ENCODE measurements around the gene BBIP1. TPM values are rescaled to one million over a fixed set of nuclear protein-coding genes. Genes with fewer than 3 reads are reported as not detected.

Gene BBIP1
- total and polyA plus RNA-seq, 2 donors (not counting 3 experiments of a cell fraction or from before 2014, with no cell fraction given): 9.9 to 32.8 TPM

DNA sequence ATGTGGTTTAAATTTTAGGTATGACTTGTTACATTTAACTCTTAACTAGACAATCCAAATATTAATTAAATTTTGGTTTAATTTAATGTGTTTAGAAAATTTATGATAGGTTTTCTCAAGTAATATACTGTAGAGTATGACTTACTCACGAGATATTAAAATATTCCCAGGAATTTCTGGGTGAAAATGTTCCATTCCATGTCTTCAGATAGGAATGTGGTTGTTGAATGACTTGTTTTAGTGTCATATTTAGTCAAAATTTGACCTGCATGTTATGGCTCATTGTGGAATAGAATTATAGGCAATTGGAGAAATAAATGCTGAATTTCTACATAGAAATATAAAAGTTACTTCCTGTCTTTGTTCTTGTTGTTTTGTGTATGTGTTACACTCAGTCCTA, 47.2 kb upstream of the BBIP1 start:
- no peak overlapping the region for H3K27ac ChIP-seq (ENCODE audit: insufficient read depth, low read depth, low read length)
- H3K36me3 ChIP-seq (ENCODE audit: control insufficient read depth in 2 of 2, extremely low read depth in 1 of 2, insufficient read depth in 2 of 2, low read length in 2 of 2): no peaks in the 10 kb centered on the region
- CTCF ChIA-PET: interaction anchor here (1.2 kb wide), 1 partner anchor 9 kb away, joined by 5 read pairs; no protein-coding TSS in a partner anchor
- no peak overlapping the region for H2AFZ ChIP-seq (ENCODE audit: low read depth, low read length)
- H3K9me1 ChIP-seq (replicated peaks; ENCODE audit: control insufficient read depth, extremely low read depth, insufficient read depth, low read length): no peaks in the 10 kb centered on the region
- H3K9ac ChIP-seq (replicated peaks; ENCODE audit: extremely low read depth, insufficient read depth, low read length): no peak overlapping the region
- H3K79me2 ChIP-seq (ENCODE audit: control insufficient read depth, insufficient read depth, low read length): peaks cover 66% of the 10 kb centered on the region
- H4K20me1 ChIP-seq (replicated peaks; ENCODE audit: control insufficient read depth, extremely low read depth, insufficient read depth, low read length): peaks cover 5% of the 10 kb centered on the region
- FAIRE-seq: no peak
- intact Hi-C loops (cut with micrococcal nuclease): no loop called here
- dilution Hi-C loops (cut with MboI; ENCODE audit: extremely low pct_ligation_motif_present, low sequenced_read_pairs): no loop called here
- peak overlapping the region; percentile 36 for H3K4me2 ChIP-seq (ENCODE audit: insufficient read depth, low read length)
- peaks cover 7% of the 10 kb centered on the region for H3K4me1 ChIP-seq (ENCODE audit: control insufficient read depth, extremely low read depth, insufficient read depth, low read length)
- peak; percentile 8 for DNase-seq (ENCODE audit: low read depth, low spot score)
- no peaks in the 10 kb centered on the region for H3K9me3 ChIP-seq (replicated peaks; ENCODE audit: control insufficient read depth, insufficient read depth, low read length)
- TF ChIP-seq JUN (IDR thresholded peaks at IDR 0.05; ENCODE audit: borderline replicate concordance, insufficient read depth, insufficient read length, low read depth): no peak
- TF ChIP-seq, protein P1, sequence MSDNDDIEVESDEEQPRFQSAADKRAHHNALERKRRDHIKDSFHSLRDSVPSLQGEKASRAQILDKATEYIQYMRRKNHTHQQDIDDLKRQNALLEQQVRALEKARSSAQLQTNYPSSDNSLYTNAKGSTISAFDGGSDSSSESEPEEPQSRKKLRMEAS (IDR thresholded peaks at IDR 0.05; ENCODE audit: insufficient read depth, insufficient read length): no peak
- TF ChIP-seq CTCF (IDR thresholded peaks at IDR 0.05; ENCODE audit: extremely low read depth in 1 of 2, insufficient read depth in 1 of 2, low read depth in 1 of 2, low read length in 2 of 2): no peak
- TF ChIP-seq FOS (IDR thresholded peaks at IDR 0.05; ENCODE audit: borderline replicate concordance, insufficient read depth, low read length): no peak
- no peak overlapping the region for H3K4me3 ChIP-seq (replicated peaks in 1 of 3; ENCODE audit: insufficient read depth in 1 of 3, low read depth in 1 of 3, low read length in 3 of 3)
- POLR2A ChIA-PET: no interaction called here
- BruUV-seq (replicated peaks): no TSS peak
- no peaks in the 10 kb centered on the region for H3K27me3 ChIP-seq (ENCODE audit: control insufficient read depth in 2 of 2, insufficient read depth in 2 of 2, low read length in 2 of 2)

DNA sequence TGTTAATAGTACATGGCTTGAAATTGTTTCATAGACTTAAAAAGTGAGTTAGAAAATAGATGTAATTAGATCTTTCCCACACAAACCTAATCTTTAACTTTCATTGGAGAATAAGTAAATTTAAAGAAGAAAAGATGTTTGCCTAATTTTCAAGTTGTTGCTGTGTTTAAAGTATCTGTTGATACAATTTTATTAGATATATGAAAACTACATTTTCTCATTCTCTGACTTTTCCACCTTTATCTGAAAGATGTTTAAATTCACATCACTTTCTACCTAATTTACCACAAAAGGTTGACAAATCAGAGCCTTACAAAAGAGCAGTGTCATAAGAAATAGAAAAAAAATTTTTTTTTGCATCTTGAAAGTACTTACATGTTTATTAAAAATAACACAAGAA, 46.2 kb upstream of the BBIP1 start:
- peaks cover 62% of the 10 kb centered on the region for H3K79me2 ChIP-seq (ENCODE audit: control insufficient read depth, insufficient read depth, low read length)
- H4K20me1 ChIP-seq (replicated peaks; ENCODE audit: control insufficient read depth, extremely low read depth, insufficient read depth, low read length): peaks cover 5% of the 10 kb centered on the region
- H3K9ac ChIP-seq (replicated peaks; ENCODE audit: extremely low read depth, insufficient read depth, low read length): no peak overlapping the region
- no peak overlapping the region for H3K4me3 ChIP-seq (replicated peaks in 1 of 3; ENCODE audit: insufficient read depth in 1 of 3, low read depth in 1 of 3, low read length in 3 of 3)
- intact Hi-C loops (cut with micrococcal nuclease) (no loop called here), dilution Hi-C loops (cut with MboI; ENCODE audit: extremely low pct_ligation_motif_present, low sequenced_read_pairs) (no loop called here)
- no peak for DNase-seq (ENCODE audit: low read depth, low spot score)
- H3K4me1 ChIP-seq (ENCODE audit: control insufficient read depth, extremely low read depth, insufficient read depth, low read length): peaks cover 7% of the 10 kb centered on the region
- no TSS peak for BruUV-seq (replicated peaks)
- no peaks in the 10 kb centered on the region for H3K9me1 ChIP-seq (replicated peaks; ENCODE audit: control insufficient read depth, extremely low read depth, insufficient read depth, low read length)
- H3K27ac ChIP-seq (ENCODE audit: insufficient read depth, low read depth, low read length): no peak overlapping the region
- H3K36me3 ChIP-seq (ENCODE audit: control insufficient read depth in 2 of 2, extremely low read depth in 1 of 2, insufficient read depth in 2 of 2, low read length in 2 of 2): no peaks in the 10 kb centered on the region
- no peak for TF ChIP-seq GATA2 (IDR thresholded peaks at IDR 0.05; ENCODE audit: insufficient read depth, insufficient read length, low read depth, low read length)
- no peak for TF ChIP-seq POLR2AphosphoS5 (IDR thresholded peaks at IDR 0.05; ENCODE audit: insufficient read depth, low read depth, low read length)
- no peak for TF ChIP-seq POLR2A (IDR thresholded peaks at IDR 0.05; ENCODE audit: low read depth, low read length)
- no peak for TF ChIP-seq JUN (IDR thresholded peaks at IDR 0.05; ENCODE audit: borderline replicate concordance, insufficient read depth, insufficient read length, low read depth)
- TF ChIP-seq MYC (IDR thresholded peaks at IDR 0.05; ENCODE audit: low read depth, low read length): no peak
- TF ChIP-seq, protein P1 (IDR thresholded peaks at IDR 0.05; ENCODE audit: insufficient read depth, insufficient read length): no peak
- TF ChIP-seq FOS (IDR thresholded peaks at IDR 0.05; ENCODE audit: borderline replicate concordance, insufficient read depth, low read length): no peak
- TF ChIP-seq CTCF (IDR thresholded peaks at IDR 0.05; ENCODE audit: extremely low read depth in 1 of 2, insufficient read depth in 1 of 2, low read depth in 1 of 2, low read length in 2 of 2): no peak
- H3K4me2 ChIP-seq (ENCODE audit: insufficient read depth, low read length): no peak overlapping the region
- ChIA-PET POLR2A (no interaction called here), CTCF (interaction anchor here (1.2 kb wide), 1 partner anchor 8 kb away, joined by 5 read pairs; no protein-coding TSS in a partner anchor)
- no peak for FAIRE-seq
- no peaks in the 10 kb centered on the region for H3K9me3 ChIP-seq (replicated peaks; ENCODE audit: control insufficient read depth, insufficient read depth, low read length)
- no peaks in the 10 kb centered on the region for H3K27me3 ChIP-seq (ENCODE audit: control insufficient read depth in 2 of 2, insufficient read depth in 2 of 2, low read length in 2 of 2)
- H2AFZ ChIP-seq (ENCODE audit: low read depth, low read length): no peak overlapping the region

Data from endothelial cell of umbilical vein (primary cell).